ENCODE measurements around the gene CLK4. TPM values are rescaled to one million over a fixed set of nuclear protein-coding genes. Genes with fewer than 3 reads are reported as not detected.
A peak's percentile ranks its signal among the peaks of the same experiment; 100 is the strongest.

CLK4 gene
- total RNA-seq, 1 donor from 2014 or later = 34.1 TPM

- TF ChIP-seq CTCF (IDR thresholded peaks at IDR 0.05) = no peak
- Histone ChIP-seq H3K27ac (no peak overlapping the region), H3K4me1 (no peaks in the 10 kb centered on the region), H3K4me3 (no peak overlapping the region), H3K9me3 (no peaks in the 10 kb centered on the region), H3K36me3 (no peaks in the 10 kb centered on the region), H3K27me3 (ENCODE audit: low read depth) (no peaks in the 10 kb centered on the region)
- DNase-seq (no peak), ATAC-seq (no peak)
- intact Hi-C loops (cut with DNase I) = no loop called here
Measured at GRCh38 chr5:178637356-178638074, 10.7 kb upstream of the CLK4 start.

GRCh38 chr5:178632285-178632684, 5.4 kb upstream of the CLK4 start:
- ATAC-seq = no peak

GRCh38 chr5:178630951-178631350, 4.1 kb upstream of the CLK4 start:
- ATAC-seq (no peak), DNase-seq (no peak)
- H3K9me3 ChIP-seq = no peaks in the 10 kb centered on the region
- TF ChIP-seq CTCF (IDR thresholded peaks at IDR 0.05) = no peak
- H3K27me3 ChIP-seq (ENCODE audit: low read depth) = no peaks in the 10 kb centered on the region
- no peak overlapping the region for H3K4me3 ChIP-seq
- no peak overlapping the region for H3K27ac ChIP-seq
- peaks cover 4% of the 10 kb centered on the region for H3K4me1 ChIP-seq
- H3K36me3 ChIP-seq = no peaks in the 10 kb centered on the region
- intact Hi-C loops (cut with DNase I) = no loop called here

More at GRCh38 chr5:178632285-178632684, 5.4 kb upstream of the CLK4 start:
- Histone ChIP-seq H3K4me1 (peaks cover 3% of the 10 kb centered on the region), H3K36me3 (no peaks in the 10 kb centered on the region), H3K4me3 (no peak overlapping the region), H3K27ac (no peak overlapping the region), H3K9me3 (no peaks in the 10 kb centered on the region), H3K27me3 (ENCODE audit: low read depth) (no peaks in the 10 kb centered on the region)
- no peak for TF ChIP-seq CTCF (IDR thresholded peaks at IDR 0.05)
- DNase-seq = no peak
- intact Hi-C loops (cut with DNase I) = no loop called here

- DNase-seq = no peak
- no peaks in the 10 kb centered on the region for H3K36me3 ChIP-seq
- no peaks in the 10 kb centered on the region for H3K27me3 ChIP-seq (ENCODE audit: low read depth)
- H3K4me3 ChIP-seq = no peak overlapping the region
- ATAC-seq = no peak
- H3K4me1 ChIP-seq = peaks cover 4% of the 10 kb centered on the region
- H3K9me3 ChIP-seq = no peaks in the 10 kb centered on the region
- no peak for TF ChIP-seq CTCF (IDR thresholded peaks at IDR 0.05)
- intact Hi-C loops (cut with DNase I) = no loop called here
- no peak overlapping the region for H3K27ac ChIP-seq
Measured at GRCh38 chr5:178630475-178630930, 3.7 kb upstream of the CLK4 start.

GRCh38 chr5:178627259-178627598, 379 bp upstream of the CLK4 start:
- peak overlapping the region; percentile 92 for H3K4me3 ChIP-seq
- H3K27ac ChIP-seq = peak overlapping the region; percentile 97
- peaks cover 9% of the 10 kb centered on the region for H3K36me3 ChIP-seq
- TF ChIP-seq CTCF (IDR thresholded peaks at IDR 0.05) = no peak
- intact Hi-C loops (cut with DNase I) = no loop called here
- peaks cover 29% of the 10 kb centered on the region for H3K4me1 ChIP-seq
- DNase-seq = no peak
- H3K27me3 ChIP-seq (ENCODE audit: low read depth) = no peaks in the 10 kb centered on the region
- ATAC-seq = no peak
- H3K9me3 ChIP-seq = no peaks in the 10 kb centered on the region

All from lower lobe of right lung (tissue), 2 donors.